ENCODE data around the gene PCIF1.
"Not testable (repeated sequence)": the region's sequence is repeated elsewhere in the genome, so short reads cannot be mapped to it uniquely, and the experiment has no call there.

PCIF1 gene

GRCh38 chr20:45968801-45969711 is 34.6 kb downstream of the PCIF1 start:
- no peak for DNase-seq

DNA sequence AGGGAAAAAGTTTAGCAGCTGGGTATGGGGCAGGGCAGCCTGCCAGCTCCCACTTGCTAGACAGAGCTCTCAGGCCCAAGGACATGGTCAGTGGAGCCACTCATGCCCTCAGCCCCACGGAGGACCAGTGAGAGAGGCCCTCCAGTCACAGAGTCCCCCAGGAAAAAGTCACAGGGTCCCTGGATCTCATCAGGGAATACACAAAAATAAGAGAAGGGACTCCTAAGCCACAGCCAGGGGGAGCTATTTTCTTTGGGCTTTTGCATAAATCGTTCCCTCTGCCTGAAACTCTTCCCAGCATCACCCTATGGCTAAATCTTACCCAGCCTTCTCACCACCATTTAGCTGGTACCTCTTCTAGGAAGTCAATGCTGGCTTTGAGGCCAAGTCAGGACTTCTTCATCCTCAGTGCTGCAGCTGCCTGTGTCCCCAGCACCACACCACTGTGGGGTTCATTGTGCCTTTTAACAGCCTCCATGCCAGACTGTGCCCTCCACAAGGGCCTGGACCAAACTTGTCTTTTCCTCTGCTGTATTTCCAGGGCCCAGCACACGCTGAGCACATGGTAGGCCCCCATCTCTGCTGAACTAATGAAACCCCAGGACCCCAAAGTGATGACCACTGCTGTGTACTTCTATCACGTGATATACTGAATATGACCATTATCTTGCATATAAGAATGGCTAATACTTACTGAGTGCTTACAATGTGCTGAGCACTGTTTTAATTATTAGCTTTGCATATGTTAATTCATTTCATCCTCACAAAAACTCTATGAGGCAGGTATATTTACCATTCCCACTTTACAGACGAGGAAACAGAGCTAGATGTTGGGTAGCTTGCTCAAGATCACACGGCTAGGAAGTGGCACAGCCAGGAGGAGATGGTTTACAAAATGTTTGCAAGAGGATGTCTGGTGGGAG is 35.5 kb downstream of the PCIF1 start:
- DNase-seq = peak; percentile 20

DNA sequence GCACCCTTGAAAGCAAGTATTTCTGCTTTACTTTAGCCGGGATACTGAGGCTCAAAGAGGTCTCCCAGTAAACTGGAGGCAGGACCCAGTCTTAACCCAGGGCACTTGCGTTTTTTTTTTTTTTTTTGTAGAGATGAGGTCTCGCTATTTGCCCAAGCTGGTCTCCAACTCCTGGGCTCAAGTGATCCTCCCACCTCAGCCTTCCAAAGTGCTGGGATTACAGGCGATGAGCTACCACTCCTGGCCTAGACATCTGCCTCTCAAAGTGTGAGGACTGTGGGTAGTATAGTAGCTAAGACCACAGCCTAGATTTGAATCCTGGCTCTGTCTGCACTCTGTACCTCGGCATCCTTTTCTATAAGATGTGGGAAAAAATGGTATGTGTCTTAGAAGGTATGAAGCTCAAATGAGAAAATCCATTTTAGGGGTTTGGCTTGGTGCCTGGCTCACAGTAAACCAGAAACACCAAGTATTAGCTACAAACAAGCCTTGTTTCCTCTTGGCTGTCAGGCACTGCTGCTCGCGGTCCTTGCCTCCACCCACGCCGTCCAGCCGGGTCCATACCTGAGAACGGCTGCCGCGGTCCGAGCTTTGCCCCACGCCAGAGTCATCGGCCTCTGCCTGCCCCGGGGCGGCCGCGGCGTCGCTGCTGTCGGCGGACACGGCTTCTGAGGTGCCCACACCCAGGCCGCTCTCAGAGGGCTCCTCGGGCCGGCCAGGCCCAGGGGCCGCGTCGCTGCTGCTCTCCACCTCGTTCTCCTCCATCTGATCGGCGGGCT is 36.4 kb downstream of the PCIF1 start:
- no peak for DNase-seq

- DNase-seq = no peak
Measured at GRCh38 chr20:45971425-45971674, 36.9 kb downstream of the PCIF1 start.

DNA sequence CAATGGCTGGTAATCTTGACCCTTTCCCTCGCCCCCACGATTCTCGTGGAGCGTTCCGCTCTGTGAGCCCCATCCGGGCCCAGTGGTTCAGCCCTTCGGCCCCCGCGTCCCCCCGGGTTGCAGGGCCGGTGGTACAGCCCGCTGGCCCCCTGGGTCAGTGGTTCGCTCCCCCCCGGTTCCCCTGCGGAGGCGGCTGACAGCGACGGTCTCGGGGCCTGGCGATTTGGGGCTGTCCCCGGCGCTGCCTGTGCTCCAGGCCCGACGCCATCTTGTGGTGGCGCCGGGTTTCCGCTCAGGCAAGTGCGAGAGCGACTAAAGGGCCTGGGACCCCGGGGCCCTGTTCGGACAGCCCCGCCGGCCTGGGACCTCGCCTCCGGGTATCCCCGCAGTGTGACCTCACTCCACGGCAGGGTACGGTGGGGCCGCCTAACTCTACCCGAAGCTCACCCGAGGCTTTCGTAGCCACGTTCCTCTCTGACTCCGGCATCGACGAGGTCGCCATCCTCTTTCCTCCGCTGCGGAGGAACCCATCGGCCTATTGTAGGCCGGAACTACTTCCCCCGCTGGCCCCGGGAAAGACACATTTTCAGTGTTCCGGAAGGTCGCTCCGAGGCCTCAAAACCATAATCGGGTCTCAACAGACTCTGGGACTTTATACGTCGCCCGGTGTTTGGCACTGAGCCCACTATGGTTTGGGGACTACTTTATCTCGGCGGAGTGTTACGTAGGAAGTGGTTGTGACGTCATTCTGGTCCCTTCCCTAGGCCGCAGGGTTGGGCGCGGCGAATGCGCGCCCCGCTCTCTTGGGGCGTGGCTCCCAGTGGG is 37.4 kb downstream of the PCIF1 start, which contains the start of gene ZNF335:
Gene ZNF335, minus strand, starts transcription at position 529 of the 825 bp plus-strand sequence. CDS start 793 bp downstream, outside the sequence.
- DNase-seq = peak; percentile 48

- peak; percentile 82 for DNase-seq
Measured at GRCh38 chr20:45972500-45973183, 38.2 kb downstream of the PCIF1 start.

- DNase-seq = no peak
Measured at GRCh38 chr20:45974896-45975565, 40.5 kb downstream of the PCIF1 start.

- no peak for DNase-seq
Measured at GRCh38 chr20:45975686-45976085, 41.2 kb downstream of the PCIF1 start.

GRCh38 chr20:45976086-45976485 is 41.6 kb downstream of the PCIF1 start:
- DNase-seq = no peak

- DNase-seq = no peak
Measured at GRCh38 chr20:45981261-45981660, 46.8 kb downstream of the PCIF1 start.

DNA sequence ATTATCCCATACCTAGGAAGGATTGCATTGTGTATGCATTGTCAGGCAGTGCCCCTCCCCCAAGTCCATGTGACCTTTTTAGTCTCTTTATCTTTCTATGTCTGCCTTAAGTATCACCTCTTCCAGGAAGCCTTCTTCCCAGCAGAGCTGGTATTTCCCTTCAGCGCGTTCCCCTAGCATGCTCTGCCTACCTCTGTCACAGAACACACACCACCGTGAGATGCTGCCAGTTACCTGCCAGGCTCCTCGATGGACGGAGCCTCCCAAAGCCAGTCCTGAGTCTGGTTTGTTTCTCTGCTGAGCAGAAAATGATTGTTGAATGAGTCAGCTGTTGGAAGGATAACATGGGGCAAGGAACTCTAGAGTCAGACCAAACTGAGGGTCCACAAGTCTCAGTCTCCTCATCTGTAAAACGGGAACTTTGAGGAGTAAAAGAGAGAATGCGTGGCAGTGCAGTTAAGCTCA is 48.8 kb downstream of the PCIF1 start:
- DNase-seq = no peak

- no peak for DNase-seq
Measured at GRCh38 chr20:45985573-45985972, 51.1 kb downstream of the PCIF1 start.

- no peak for DNase-seq
Measured at GRCh38 chr20:45987108-45987780, 52.8 kb downstream of the PCIF1 start.

DNA sequence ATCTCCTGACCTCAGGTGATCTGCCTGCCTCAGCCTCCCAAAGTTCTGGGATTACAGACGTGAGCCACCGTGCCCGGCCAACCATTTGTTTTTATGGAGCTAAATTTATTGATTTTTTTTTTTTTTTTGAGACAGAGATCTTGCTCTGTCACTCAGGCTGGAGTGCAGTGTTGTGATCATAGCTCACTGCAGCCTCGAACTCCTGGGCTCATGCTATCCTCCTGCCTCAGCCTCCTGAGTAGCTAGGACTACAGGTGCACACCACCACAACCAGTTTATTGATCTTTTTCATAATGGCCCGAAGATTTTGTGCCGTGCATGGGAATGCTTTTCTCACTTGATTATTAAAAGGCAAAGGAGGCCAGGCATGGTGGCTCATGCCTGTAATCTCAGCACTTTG is 54.3 kb downstream of the PCIF1 start:
- DNase-seq = not testable (repeated sequence)

DNA sequence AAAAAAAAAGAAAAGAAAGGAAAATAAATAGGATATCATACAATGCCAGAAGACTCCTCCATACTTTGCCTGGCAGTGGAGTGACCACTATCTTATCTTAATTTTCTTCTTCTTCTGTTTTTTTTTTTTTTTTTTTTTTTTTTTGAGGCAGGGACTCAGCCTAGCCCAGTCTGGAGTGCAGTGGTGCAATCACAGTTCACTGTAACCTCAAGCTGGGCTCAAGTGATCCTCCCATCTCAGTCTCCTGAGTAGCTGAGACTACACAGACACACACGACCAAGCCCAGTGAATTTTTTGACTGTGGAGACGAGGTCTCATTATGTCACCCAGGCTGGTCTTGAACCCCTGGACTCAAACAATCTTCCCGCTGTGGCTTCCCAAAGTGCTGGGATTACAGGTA is 57.1 kb downstream of the PCIF1 start:
- DNase-seq = no peak

GRCh38 chr20:45993197-45993951 is 58.9 kb downstream of the PCIF1 start:
- no peak for DNase-seq

GRCh38 chr20:45994761-45995493 is 60.4 kb downstream of the PCIF1 start:
- no peak for DNase-seq

GRCh38 chr20:45995495-45996097 is 61.1 kb downstream of the PCIF1 start:
- DNase-seq = not testable (repeated sequence)
